Sigmoid colon (tissue), 3 donors: Measurements from ENCODE around the gene PNMA5.

Source experiments
- POLR2A ChIP-seq, 2 donors: fragments of 450-650 bp; IDR thresholded peaks; one replicate each; pipeline ENCODE4 v1.6.1; 2016; ENCODE audit warnings: antibody characterized with exemption in 2 of 2, mild to moderate bottlenecking in 2 of 2, moderate library complexity in 2 of 2
- TF ChIP-seq, protein P1 (sequence below), 4 experiments: fragments of 450-650 bp in 3 of 4; fragments of 200-600 bp in 1 of 4; IDR thresholded peaks; one replicate each; pipeline ENCODE4 v1.5.1; 2016 to 2019; ENCODE audit warnings: antibody characterized with exemption in 4 of 4, mild to moderate bottlenecking in 3 of 4, moderate library complexity in 2 of 4

DNA sequence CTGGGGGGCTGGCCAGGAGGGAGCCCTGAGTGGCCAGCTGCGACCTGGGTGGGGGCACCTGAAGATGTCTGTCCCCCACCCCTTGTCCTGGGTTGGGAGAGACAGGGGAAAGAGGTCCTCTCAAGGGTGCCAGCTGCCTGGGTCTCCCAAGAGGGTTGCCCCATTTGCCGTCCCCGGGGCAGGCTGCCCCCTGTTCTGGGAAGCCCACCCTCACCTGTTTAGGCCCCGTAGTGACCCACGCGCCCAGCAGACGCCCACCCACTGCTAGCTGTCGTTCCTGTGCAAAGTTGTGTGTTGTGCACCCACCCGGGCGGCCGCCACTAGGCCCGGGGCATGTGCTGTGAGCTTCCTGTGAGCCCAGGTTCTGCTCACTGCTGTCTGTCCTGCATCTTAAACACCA is 36.9 kb upstream of the PNMA5 start:
- TF ChIP-seq, protein P1, sequence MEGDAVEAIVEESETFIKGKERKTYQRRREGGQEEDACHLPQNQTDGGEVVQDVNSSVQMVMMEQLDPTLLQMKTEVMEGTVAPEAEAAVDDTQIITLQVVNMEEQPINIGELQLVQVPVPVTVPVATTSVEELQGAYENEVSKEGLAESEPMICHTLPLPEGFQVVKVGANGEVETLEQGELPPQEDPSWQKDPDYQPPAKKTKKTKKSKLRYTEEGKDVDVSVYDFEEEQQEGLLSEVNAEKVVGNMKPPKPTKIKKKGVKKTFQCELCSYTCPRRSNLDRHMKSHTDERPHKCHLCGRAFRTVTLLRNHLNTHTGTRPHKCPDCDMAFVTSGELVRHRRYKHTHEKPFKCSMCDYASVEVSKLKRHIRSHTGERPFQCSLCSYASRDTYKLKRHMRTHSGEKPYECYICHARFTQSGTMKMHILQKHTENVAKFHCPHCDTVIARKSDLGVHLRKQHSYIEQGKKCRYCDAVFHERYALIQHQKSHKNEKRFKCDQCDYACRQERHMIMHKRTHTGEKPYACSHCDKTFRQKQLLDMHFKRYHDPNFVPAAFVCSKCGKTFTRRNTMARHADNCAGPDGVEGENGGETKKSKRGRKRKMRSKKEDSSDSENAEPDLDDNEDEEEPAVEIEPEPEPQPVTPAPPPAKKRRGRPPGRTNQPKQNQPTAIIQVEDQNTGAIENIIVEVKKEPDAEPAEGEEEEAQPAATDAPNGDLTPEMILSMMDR (IDR thresholded peaks at IDR 0.05) = no peak
- no peak for TF ChIP-seq POLR2A (IDR thresholded peaks at IDR 0.05)
